Measurements from ENCODE around the gene MARCHF2. TPM values are rescaled to one million over a fixed set of nuclear protein-coding genes. Genes with fewer than 3 reads are reported as not detected.
"Not testable (repeated sequence)": the region's sequence is repeated elsewhere in the genome, so short reads cannot be mapped to it uniquely, and the experiment has no call there.

The MARCHF2 gene
- total RNA-seq, 1 experiment from 2014 or later: 58.7 TPM

DNA sequence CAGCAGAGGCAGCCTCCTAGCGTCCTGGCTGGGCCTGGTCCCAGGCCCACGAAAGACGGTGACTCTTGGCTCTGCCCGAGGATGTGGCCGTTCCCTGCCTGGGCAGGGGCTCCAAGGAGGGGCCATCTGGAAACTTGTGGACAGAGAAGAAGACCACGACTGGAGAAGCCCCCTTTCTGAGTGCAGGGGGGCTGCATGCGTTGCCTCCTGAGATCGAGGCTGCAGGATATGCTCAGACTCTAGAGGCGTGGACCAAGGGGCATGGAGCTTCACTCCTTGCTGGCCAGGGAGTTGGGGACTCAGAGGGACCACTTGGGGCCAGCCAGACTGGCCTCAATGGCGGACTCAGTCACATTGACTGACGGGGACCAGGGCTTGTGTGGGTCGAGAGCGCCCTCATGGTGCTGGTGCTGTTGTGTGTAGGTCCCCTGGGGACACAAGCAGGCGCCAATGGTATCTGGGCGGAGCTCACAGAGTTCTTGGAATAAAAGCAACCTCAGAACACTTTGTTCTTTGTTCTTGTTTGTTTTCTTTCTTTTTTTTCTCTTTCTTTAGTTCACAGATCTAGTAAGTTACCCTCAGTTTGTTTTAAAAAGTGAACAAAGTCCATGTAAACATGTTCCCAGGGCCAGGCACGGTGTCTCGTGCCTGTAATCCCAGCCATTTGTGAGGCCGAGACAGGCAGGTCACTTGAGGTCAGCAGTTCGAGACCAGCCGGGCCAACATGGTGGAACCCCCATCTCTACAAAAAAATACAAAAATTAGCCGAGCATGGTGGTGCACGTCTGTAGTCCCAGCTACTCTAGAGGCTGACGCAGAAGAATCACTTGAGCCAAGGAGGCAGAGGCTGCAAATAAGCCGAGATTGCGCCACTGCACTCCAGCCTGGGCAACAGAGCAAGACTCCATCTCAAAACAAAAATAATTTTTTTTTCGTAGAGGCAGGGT, 39.0 kb upstream of the MARCHF2 start:
- ChIA-PET POLR2A (ENCODE audit: unreplicated experiment) (no interaction called here), CTCF (no interaction called here)
- DNase-seq (no peak), ATAC-seq (no peak)
- no peaks in the 10 kb centered on the region for H3F3A ChIP-seq (ENCODE audit: low read length, unreplicated experiment)
- TF ChIP-seq EZH2 (IDR thresholded peaks at IDR 0.05; ENCODE audit: low read length, unreplicated experiment) (no peak), EZH2phosphoT487 (IDR thresholded peaks at IDR 0.05; ENCODE audit: borderline replicate concordance, low read length) (no peak)
- TF ChIP-seq, protein P1, sequence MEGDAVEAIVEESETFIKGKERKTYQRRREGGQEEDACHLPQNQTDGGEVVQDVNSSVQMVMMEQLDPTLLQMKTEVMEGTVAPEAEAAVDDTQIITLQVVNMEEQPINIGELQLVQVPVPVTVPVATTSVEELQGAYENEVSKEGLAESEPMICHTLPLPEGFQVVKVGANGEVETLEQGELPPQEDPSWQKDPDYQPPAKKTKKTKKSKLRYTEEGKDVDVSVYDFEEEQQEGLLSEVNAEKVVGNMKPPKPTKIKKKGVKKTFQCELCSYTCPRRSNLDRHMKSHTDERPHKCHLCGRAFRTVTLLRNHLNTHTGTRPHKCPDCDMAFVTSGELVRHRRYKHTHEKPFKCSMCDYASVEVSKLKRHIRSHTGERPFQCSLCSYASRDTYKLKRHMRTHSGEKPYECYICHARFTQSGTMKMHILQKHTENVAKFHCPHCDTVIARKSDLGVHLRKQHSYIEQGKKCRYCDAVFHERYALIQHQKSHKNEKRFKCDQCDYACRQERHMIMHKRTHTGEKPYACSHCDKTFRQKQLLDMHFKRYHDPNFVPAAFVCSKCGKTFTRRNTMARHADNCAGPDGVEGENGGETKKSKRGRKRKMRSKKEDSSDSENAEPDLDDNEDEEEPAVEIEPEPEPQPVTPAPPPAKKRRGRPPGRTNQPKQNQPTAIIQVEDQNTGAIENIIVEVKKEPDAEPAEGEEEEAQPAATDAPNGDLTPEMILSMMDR (conservative IDR thresholded peaks at IDR 0.05; ENCODE audit: low read depth, low read length): peak; percentile 18; the same call in 1 of the 2 replicates
- no peaks in the 10 kb centered on the region for H3K79me2 ChIP-seq (ENCODE audit: low read length)
- no peaks in the 10 kb centered on the region for H3K36me3 ChIP-seq (ENCODE audit: low read depth, low read length)
- intact Hi-C loops (cut with micrococcal nuclease): no loop called here
- H3K9me3 ChIP-seq (ENCODE audit: low read length): no peaks in the 10 kb centered on the region
- no peak overlapping the region for H3K9ac ChIP-seq (ENCODE audit: low read length)
- no peak overlapping the region for H2AFZ ChIP-seq (ENCODE audit: low read length)
- no peak overlapping the region for H3K4me3 ChIP-seq (ENCODE audit: low read length)
- no TSS peak for BruUV-seq (replicated peaks)
- H3K4me2 ChIP-seq (ENCODE audit: low read length): no peak overlapping the region
- H4K20me1 ChIP-seq (ENCODE audit: low read length): no peaks in the 10 kb centered on the region
- no peaks in the 10 kb centered on the region for H3K9me2 ChIP-seq (replicated peaks; ENCODE audit: low read length)
- H3K27ac ChIP-seq (ENCODE audit: low read length): no peak overlapping the region
- H3K4me1 ChIP-seq (ENCODE audit: insufficient read depth, low read length): no peaks in the 10 kb centered on the region
- no peaks in the 10 kb centered on the region for H3K27me3 ChIP-seq (ENCODE audit: low read length)

DNA sequence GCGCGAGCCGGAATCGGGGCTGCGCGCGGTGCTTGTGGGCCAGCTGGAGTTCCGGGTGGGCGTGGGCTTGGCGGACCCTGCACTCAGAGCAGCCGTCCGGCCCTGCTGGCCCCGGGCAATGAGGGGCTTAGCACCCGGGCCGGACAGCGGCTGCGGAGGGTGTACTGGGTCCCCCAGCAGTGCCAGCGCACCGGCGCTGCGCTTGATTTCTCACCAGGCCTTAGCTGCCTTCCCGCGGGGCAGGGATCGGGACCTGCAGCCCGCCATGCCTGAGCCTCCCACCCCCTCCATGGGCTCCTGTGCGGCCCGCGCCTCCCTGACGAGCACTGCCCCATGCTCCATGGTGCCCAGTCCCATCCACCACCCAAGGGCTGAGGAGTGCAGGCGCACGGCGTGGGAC, 37.3 kb upstream of the MARCHF2 start:
- H3K4me2 ChIP-seq (ENCODE audit: low read length); ATAC-seq; POLR2A ChIA-PET (ENCODE audit: unreplicated experiment); H4K20me1 ChIP-seq (ENCODE audit: low read length); H3K36me3 ChIP-seq (ENCODE audit: low read depth, low read length); H3F3A ChIP-seq (ENCODE audit: low read length, unreplicated experiment); H2AFZ ChIP-seq (ENCODE audit: low read length); H3K79me2 ChIP-seq (ENCODE audit: low read length); H3K9me3 ChIP-seq (ENCODE audit: low read length); BruUV-seq (replicated peaks); H3K9ac ChIP-seq (ENCODE audit: low read length); H3K4me1 ChIP-seq (ENCODE audit: insufficient read depth, low read length); H3K4me3 ChIP-seq (ENCODE audit: low read length); H3K9me2 ChIP-seq (replicated peaks; ENCODE audit: low read length); H3K27me3 ChIP-seq (ENCODE audit: low read length); CTCF ChIA-PET; intact Hi-C loops (cut with micrococcal nuclease); H3K27ac ChIP-seq (ENCODE audit: low read length); DNase-seq: not testable (repeated sequence)

DNA sequence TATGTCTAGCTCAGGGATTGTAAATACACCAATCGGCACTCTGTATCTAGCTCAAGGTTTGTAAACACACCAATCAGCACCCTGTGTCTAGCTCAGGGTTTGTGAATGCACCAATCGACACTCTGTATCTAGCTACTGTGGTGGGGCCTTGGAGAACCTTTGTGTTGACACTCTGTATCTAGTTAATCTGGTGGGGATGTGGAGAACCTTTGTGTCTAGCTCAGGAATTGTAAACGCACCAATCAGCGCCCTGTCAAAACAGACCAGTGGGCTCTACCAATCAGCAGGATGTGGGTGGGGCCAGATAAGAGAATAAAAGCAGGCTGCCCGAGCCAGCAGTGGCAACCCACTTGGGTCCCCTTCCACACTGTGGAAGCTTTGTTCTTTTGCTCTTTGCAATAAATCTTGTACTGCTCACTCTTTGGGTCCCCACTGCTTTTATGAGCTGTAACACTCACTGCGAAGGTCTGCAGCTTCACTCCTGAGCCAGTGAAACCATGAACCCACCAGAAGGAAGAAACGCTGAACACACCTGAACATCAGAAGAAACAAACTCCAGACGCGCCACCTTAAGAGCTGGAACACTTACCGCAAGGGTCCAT, 36.6 kb upstream of the MARCHF2 start:
- H2AFZ ChIP-seq (ENCODE audit: low read length); H3F3A ChIP-seq (ENCODE audit: low read length, unreplicated experiment); H3K4me3 ChIP-seq (ENCODE audit: low read length); POLR2A ChIA-PET (ENCODE audit: unreplicated experiment); DNase-seq; BruUV-seq (replicated peaks); H4K20me1 ChIP-seq (ENCODE audit: low read length); H3K27me3 ChIP-seq (ENCODE audit: low read length); intact Hi-C loops (cut with micrococcal nuclease); H3K9me3 ChIP-seq (ENCODE audit: low read length); H3K4me2 ChIP-seq (ENCODE audit: low read length); CTCF ChIA-PET; H3K27ac ChIP-seq (ENCODE audit: low read length); H3K9ac ChIP-seq (ENCODE audit: low read length); H3K9me2 ChIP-seq (replicated peaks; ENCODE audit: low read length); H3K36me3 ChIP-seq (ENCODE audit: low read depth, low read length); ATAC-seq; H3K4me1 ChIP-seq (ENCODE audit: insufficient read depth, low read length); H3K79me2 ChIP-seq (ENCODE audit: low read length): not testable (repeated sequence)

Data from PC-3 (cell line).